Mesendoderm (in vitro differentiated cells): Measurements from ENCODE around the gene SMAP2.

Source experiments
- DNase-seq: peaks from one replicate; pipeline ENCODE4 v3.0.0; 2013
- H2AK5ac ChIP-seq: 2 replicates; pipeline ENCODE4 v1.6.1; 2013; ENCODE audit warnings: low read length, inconsistent platforms
- H2BK120ac ChIP-seq: 2 replicates; pipeline ENCODE4 v1.6.1; 2013; ENCODE audit warnings: low read depth, mild to moderate bottlenecking, low read length, moderate library complexity, mixed read lengths
- H2BK15ac ChIP-seq: replicated peaks from 2 replicates; pipeline ENCODE4 v1.6.1; 2013; ENCODE audit warnings: low read depth, mild to moderate bottlenecking, moderate library complexity
- H2BK5ac ChIP-seq: 2 replicates; pipeline ENCODE4 v1.6.1; 2013; ENCODE audit warnings: low read length, inconsistent platforms
- H3K18ac ChIP-seq: 2 replicates; pipeline ENCODE4 v1.6.1; 2013; ENCODE audit warnings: mild to moderate bottlenecking, low read length, mixed read lengths
- H3K23ac ChIP-seq: one replicate; pipeline ENCODE4 v1.6.1; 2013; ENCODE audit warnings: low read length
- H3K27ac ChIP-seq: 2 replicates; pipeline ENCODE4 v1.5.1; 2013; ENCODE audit warnings: low read depth, mild to moderate bottlenecking, inconsistent platforms, low read length, moderate library complexity
- H3K27me3 ChIP-seq: 2 replicates; pipeline ENCODE4 v1.6.1; 2013; ENCODE audit warnings: low read length, control low read depth, mild to moderate bottlenecking, inconsistent platforms; ENCODE audit not compliant: insufficient read depth, poor library complexity
- H3K36me3 ChIP-seq: 2 replicates; pipeline ENCODE4 v1.6.1; 2013; ENCODE audit warnings: low read length, inconsistent platforms; ENCODE audit not compliant: control insufficient read depth, insufficient read depth
- H3K4ac ChIP-seq: one replicate; pipeline ENCODE4 v1.6.1; 2013; ENCODE audit warnings: low read depth, mild to moderate bottlenecking, low read length, moderate library complexity
- H3K4me1 ChIP-seq: 2 replicates; pipeline ENCODE4 v1.6.1; 2013; ENCODE audit warnings: low read depth, low read length, inconsistent platforms; ENCODE audit not compliant: control insufficient read depth
- H3K4me2 ChIP-seq: 2 replicates; pipeline ENCODE4 v1.6.1; 2013; ENCODE audit warnings: low read length
- H3K4me3 ChIP-seq: 2 replicates; pipeline ENCODE4 v1.5.1; 2013; ENCODE audit warnings: mild to moderate bottlenecking, low read length
- H3K56ac ChIP-seq: one replicate; pipeline ENCODE4 v1.6.1; 2013; ENCODE audit warnings: low read length
- H3K79me1 ChIP-seq: 2 replicates; pipeline ENCODE4 v1.6.1; 2013; ENCODE audit warnings: low read length, inconsistent platforms
- H3K79me2 ChIP-seq: 2 replicates; pipeline ENCODE4 v1.6.1; 2013; ENCODE audit warnings: mild to moderate bottlenecking, low read length; ENCODE audit not compliant: control insufficient read depth, insufficient read depth
- H3K9ac ChIP-seq: 2 replicates; pipeline ENCODE4 v1.6.1; 2013; ENCODE audit warnings: low read length, inconsistent platforms
- H4K5ac ChIP-seq: one replicate; pipeline ENCODE4 v1.6.1; 2013; ENCODE audit warnings: low read length
- H4K8ac ChIP-seq: one replicate; pipeline ENCODE4 v1.6.1; 2013; ENCODE audit warnings: low read depth, mild to moderate bottlenecking, control low read depth, low read length, moderate library complexity
- WGBS: extraction: QIAGEN DNeasy Blood & Tissue Kit; methylation state at CpG from one replicate; pipeline ENCODE4 v1.1.7; 2013; ENCODE audit warnings: low lambda C conversion rate, missing lambda C conversion rate; ENCODE audit not compliant: insufficient coverage; ENCODE audit errors: extremely low coverage; 5-methylcytosine and 5-hydroxymethylcytosine counted together

Gene SMAP2

DNA sequence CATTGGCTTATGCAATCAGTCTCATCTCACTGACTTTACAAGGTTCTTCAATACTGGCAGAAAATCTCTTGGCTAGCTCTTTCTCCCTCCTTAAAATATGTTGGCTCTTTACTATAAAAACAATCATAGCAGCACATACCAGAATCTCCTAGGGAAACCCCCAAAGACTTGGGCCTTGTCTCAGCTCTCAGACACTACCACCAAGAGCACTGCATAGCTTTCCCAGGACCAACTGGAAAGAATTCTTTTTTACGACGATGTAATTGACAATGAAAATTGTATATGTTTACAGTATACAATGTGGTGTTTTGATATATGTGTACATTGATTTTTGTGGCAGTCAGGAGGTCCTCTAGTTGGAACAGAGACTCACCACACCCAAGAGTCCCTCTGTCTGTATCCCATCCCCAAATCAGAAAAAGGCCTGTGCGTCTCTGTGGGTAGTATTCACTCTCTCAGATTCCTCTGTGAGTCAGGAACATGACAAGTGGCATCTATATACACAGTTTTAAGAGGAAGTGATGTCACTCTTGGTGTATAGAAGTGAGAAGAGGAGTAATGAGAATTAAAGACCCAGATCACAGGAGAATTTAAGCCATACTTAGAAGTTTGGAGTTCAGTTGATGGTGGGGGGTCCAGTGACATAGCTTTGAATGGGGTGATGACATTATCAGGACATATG, 21.1 kb downstream of the SMAP2 start:
- Histone ChIP-seq H3K4me1 (no peaks in the 10 kb centered on the region), H3K27ac (peak overlapping the region; percentile 59), H2AK5ac (no peak overlapping the region), H2BK120ac (peak overlapping the region; percentile 79), H3K23ac (no peak overlapping the region), H3K27me3 (no peaks in the 10 kb centered on the region), H3K36me3 (no peaks in the 10 kb centered on the region), H3K79me2 (no peaks in the 10 kb centered on the region), H3K4ac (no peak overlapping the region), H3K56ac (no peak overlapping the region), H3K4me3 (no peak overlapping the region), H3K79me1 (no peaks in the 10 kb centered on the region), H4K8ac (no peak overlapping the region), H3K4me2 (no peak overlapping the region), H2BK15ac (no peak overlapping the region), H3K9ac (no peak overlapping the region), H3K18ac (no peak overlapping the region), H4K5ac (no peak overlapping the region), H2BK5ac (no peak overlapping the region)
- no peak for DNase-seq
- no CpG with 5 or more reads among the region's 3 CpGs for WGBS

DNA sequence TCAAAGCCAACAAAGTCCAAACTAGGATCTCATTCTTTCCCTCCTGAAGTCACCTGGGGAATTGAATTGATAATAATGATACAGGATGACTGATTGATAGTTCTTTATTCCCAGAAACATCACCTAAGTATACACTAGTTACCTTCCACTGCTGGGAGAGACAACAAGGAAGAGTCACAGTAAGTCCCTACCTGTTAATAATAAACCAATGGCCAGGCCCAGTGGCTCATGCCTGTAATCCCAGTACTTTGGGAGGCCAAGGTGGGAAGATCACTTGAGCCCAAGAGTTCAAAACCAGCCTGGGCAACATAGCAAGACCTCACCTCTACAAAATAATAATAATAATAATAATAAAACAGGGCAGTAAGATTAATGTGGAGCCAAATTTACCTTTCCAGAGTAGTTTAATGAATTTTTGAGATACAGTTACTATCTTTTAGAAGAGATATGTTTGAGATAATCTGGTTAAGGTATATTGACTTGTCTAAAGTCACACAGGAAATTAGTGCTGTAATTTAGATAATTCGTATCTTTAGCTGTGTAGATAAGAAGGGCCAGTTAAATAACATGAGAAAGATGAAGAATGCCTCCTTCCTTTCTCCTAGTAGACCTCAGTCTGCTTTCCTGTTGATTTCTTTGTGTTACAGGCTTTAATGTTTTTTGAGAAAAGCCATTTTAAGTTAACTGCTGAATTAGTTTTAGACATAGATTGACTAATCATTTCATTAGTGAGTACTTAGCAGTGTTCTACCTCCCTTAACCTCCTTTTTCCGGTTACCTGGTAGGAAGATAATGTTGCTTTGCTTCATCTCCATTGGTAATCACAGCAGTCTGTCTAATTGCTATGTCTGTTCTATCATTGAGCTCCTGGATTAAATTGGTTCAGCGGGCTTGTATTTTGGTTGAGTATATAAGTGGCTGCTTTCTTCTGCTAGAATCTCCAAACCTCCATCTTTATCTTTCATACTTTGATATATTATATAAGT, 22.0 kb downstream of the SMAP2 start:
- no peaks in the 10 kb centered on the region for H3K79me1 ChIP-seq
- no peak overlapping the region for H3K56ac ChIP-seq
- no peaks in the 10 kb centered on the region for H3K36me3 ChIP-seq
- no peak overlapping the region for H4K8ac ChIP-seq
- no peak overlapping the region for H2BK120ac ChIP-seq
- no peaks in the 10 kb centered on the region for H3K79me2 ChIP-seq
- no peak overlapping the region for H3K27ac ChIP-seq
- no peak overlapping the region for H3K18ac ChIP-seq
- no peak overlapping the region for H3K23ac ChIP-seq
- no peaks in the 10 kb centered on the region for H3K4me1 ChIP-seq
- H3K4ac ChIP-seq = no peak overlapping the region
- H4K5ac ChIP-seq = no peak overlapping the region
- no peak overlapping the region for H3K4me3 ChIP-seq
- H3K4me2 ChIP-seq = no peak overlapping the region
- H2AK5ac ChIP-seq = no peak overlapping the region
- WGBS = no CpG with 5 or more reads among the region's 3 CpGs
- H3K9ac ChIP-seq = no peak overlapping the region
- H2BK5ac ChIP-seq = no peak overlapping the region
- DNase-seq = peak; percentile 74
- H3K27me3 ChIP-seq = no peaks in the 10 kb centered on the region
- no peak overlapping the region for H2BK15ac ChIP-seq

DNA sequence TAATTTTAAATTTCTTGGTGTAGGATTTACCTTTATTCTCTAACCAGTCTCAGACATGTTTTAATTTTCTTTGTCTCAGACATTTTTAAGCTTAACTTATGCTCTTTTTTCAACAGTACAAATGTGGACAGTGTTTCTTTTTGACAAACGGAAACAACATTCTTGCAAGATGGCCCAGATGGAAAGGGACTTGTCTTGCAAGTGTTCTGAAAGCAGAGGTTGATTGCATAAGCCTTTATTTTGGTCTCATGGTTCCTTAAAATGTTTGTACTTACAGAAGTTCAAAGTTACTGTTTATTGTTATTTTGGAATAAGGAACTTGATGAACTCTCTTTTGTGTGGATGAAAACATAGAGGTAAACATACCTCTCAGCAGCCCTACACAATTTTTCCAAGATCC, 22.9 kb downstream of the SMAP2 start:
- Histone ChIP-seq H3K4me3 (no peak overlapping the region), H3K36me3 (no peaks in the 10 kb centered on the region), H3K4me1 (no peaks in the 10 kb centered on the region), H2BK120ac (no peak overlapping the region), H3K79me2 (no peaks in the 10 kb centered on the region), H4K5ac (no peak overlapping the region), H2AK5ac (no peak overlapping the region), H3K56ac (no peak overlapping the region), H3K23ac (no peak overlapping the region), H3K9ac (no peak overlapping the region), H2BK15ac (no peak overlapping the region), H3K79me1 (no peaks in the 10 kb centered on the region), H3K4me2 (no peak overlapping the region), H3K18ac (no peak overlapping the region), H3K27me3 (no peaks in the 10 kb centered on the region), H3K27ac (peak overlapping the region; percentile 72), H2BK5ac (no peak overlapping the region), H3K4ac (no peak overlapping the region), H4K8ac (no peak overlapping the region)
- no CpG with 5 or more reads among the region's 1 CpG for WGBS
- DNase-seq = no peak

DNA sequence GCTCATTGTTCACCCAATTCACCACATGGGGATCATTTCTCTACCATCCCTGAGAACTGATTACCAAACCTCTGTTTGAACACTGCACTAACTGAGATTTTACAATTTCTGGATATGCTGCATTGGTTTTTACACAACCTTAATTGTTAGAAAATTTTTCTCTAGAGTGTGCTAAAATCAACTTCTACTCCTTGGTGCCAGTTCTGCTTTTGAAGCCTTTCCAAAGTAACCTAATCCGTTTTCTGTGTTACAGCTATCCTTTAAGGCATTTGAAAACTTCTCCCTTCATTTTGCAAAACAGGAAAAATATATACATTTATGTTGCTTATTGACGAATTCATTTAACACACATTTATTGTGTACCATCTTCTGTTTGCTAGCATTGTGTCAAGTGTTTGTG, 23.7 kb downstream of the SMAP2 start:
- Histone ChIP-seq H2BK5ac (no peak overlapping the region), H3K4ac (no peak overlapping the region), H2AK5ac (no peak overlapping the region), H3K79me1 (no peaks in the 10 kb centered on the region), H3K23ac (no peak overlapping the region), H3K27me3 (no peaks in the 10 kb centered on the region), H3K36me3 (no peaks in the 10 kb centered on the region), H3K4me3 (no peak overlapping the region), H2BK120ac (no peak overlapping the region), H2BK15ac (no peak overlapping the region), H3K4me1 (no peaks in the 10 kb centered on the region), H3K56ac (no peak overlapping the region), H3K18ac (no peak overlapping the region), H3K27ac (no peak overlapping the region), H3K9ac (no peak overlapping the region), H3K4me2 (no peak overlapping the region), H3K79me2 (no peaks in the 10 kb centered on the region), H4K8ac (no peak overlapping the region), H4K5ac (no peak overlapping the region)
- WGBS = no CpG with 5 or more reads among the region's 2 CpGs
- DNase-seq = no peak

DNA sequence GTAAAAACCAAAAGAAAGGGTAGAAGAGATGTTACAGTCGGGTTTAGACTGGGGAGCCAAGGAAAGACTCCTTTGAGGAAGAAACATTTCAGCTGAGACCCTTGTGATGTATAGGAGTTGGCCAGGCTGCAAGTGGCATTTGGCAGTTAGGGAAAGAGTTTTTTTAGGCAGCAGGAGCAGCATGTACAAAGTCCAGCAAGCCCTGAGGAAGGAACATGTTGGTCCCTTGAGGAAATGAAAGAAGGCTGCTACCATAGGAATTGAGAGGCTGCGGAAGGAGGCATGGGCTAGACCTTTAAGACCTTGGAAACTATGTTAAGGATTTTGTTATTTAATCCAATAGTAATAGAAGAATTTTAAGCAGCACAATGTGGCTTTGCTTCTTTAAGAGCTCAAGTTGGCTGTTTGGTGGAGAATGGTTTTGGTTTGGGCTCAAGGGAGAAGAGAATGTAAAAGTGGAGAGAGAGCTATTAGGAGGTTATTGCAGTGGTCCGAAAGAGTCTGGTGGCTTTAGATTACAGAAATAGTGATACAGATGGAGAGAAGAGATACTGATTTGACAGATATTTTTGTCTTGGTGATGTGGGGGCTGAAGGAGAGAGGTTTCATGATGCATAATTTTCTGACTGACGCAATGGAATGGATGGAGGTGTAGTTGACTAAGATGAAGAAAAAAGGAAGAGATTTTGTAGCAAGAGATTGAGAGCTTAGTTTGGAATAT, 26.6 kb downstream of the SMAP2 start:
- no peak overlapping the region for H4K8ac ChIP-seq
- H2BK5ac ChIP-seq = no peak overlapping the region
- H3K9ac ChIP-seq = no peak overlapping the region
- H3K4me1 ChIP-seq = no peaks in the 10 kb centered on the region
- H3K4ac ChIP-seq = no peak overlapping the region
- no peak overlapping the region for H3K18ac ChIP-seq
- no CpG with 5 or more reads among the region's 4 CpGs for WGBS
- no peaks in the 10 kb centered on the region for H3K36me3 ChIP-seq
- H3K23ac ChIP-seq = no peak overlapping the region
- no peaks in the 10 kb centered on the region for H3K27me3 ChIP-seq
- no peak overlapping the region for H4K5ac ChIP-seq
- no peak for DNase-seq
- H2BK15ac ChIP-seq = no peak overlapping the region
- H2BK120ac ChIP-seq = no peak overlapping the region
- H3K4me3 ChIP-seq = no peak overlapping the region
- no peak overlapping the region for H3K4me2 ChIP-seq
- no peak overlapping the region for H3K56ac ChIP-seq
- no peaks in the 10 kb centered on the region for H3K79me1 ChIP-seq
- no peaks in the 10 kb centered on the region for H3K79me2 ChIP-seq
- H3K27ac ChIP-seq = no peak overlapping the region
- H2AK5ac ChIP-seq = no peak overlapping the region
